IPS DF 6.9 (cell line): ENCODE results near the gene PITPNM2.

Source experiments
- DNase-seq: peaks from one replicate; pipeline ENCODE4 v3.0.0-alpha.2; 2013; ENCODE audit warnings: low read depth, low spot score
- H3K27ac ChIP-seq: one replicate; pipeline ENCODE4 v1.5.1; 2013; ENCODE audit warnings: low read length, control low read depth
- H3K27me3 ChIP-seq: 2 replicates; pipeline ENCODE4 v1.6.1; 2013; ENCODE audit warnings: mild to moderate bottlenecking, low read length; ENCODE audit not compliant: control insufficient read depth, insufficient read depth
- H3K36me3 ChIP-seq: 2 replicates; pipeline ENCODE4 v1.6.1; 2013; ENCODE audit warnings: low read length; ENCODE audit not compliant: control insufficient read depth, insufficient read depth
- H3K4me1 ChIP-seq: 2 replicates; pipeline ENCODE4 v1.6.1; 2013; ENCODE audit warnings: low read length; ENCODE audit not compliant: control insufficient read depth, insufficient read depth
- H3K4me3 ChIP-seq: 2 replicates; pipeline ENCODE4 v1.5.1; 2013; ENCODE audit warnings: mild to moderate bottlenecking, low read length
- H3K9me3 ChIP-seq: 2 replicates; pipeline ENCODE4 v1.6.1; 2013; ENCODE audit warnings: low read length, inconsistent platforms; ENCODE audit not compliant: control insufficient read depth, insufficient read depth
- WGBS: extraction: QIAGEN DNeasy Blood & Tissue Kit; methylation state at CpG from one replicate; pipeline ENCODE4 v1.1.7; 2013; ENCODE audit warnings: mixed read lengths, missing lambda C conversion rate; ENCODE audit not compliant: insufficient read length, insufficient coverage; 5-methylcytosine and 5-hydroxymethylcytosine counted together

PITPNM2 gene

GRCh38 chr12:123134271-123134671 lies 16.6 kb downstream of the PITPNM2 start:
- no CpG with 5 or more reads among the region's 9 CpGs for WGBS
- Histone ChIP-seq H3K4me1 (no peaks in the 10 kb centered on the region), H3K9me3 (no peaks in the 10 kb centered on the region), H3K27me3 (no peaks in the 10 kb centered on the region), H3K4me3 (no peak overlapping the region), H3K27ac (no peak overlapping the region), H3K36me3 (no peaks in the 10 kb centered on the region)
- no peak for DNase-seq

- H3K4me1 ChIP-seq = no peaks in the 10 kb centered on the region
- DNase-seq = no peak
- no peaks in the 10 kb centered on the region for H3K27me3 ChIP-seq
- H3K27ac ChIP-seq = no peak overlapping the region
- no peaks in the 10 kb centered on the region for H3K36me3 ChIP-seq
- H3K9me3 ChIP-seq = no peaks in the 10 kb centered on the region
- no peak overlapping the region for H3K4me3 ChIP-seq
- WGBS = no CpG with 5 or more reads among the region's 9 CpGs
Observed at GRCh38 chr12:123133701-123134100, 17.2 kb downstream of the PITPNM2 start.

- Histone ChIP-seq H3K4me3 (no peak overlapping the region), H3K27ac (no peak overlapping the region), H3K36me3 (no peaks in the 10 kb centered on the region), H3K9me3 (no peaks in the 10 kb centered on the region), H3K4me1 (no peaks in the 10 kb centered on the region), H3K27me3 (no peaks in the 10 kb centered on the region)
- no peak for DNase-seq
- no CpG with 5 or more reads among the region's 3 CpGs for WGBS
Observed at GRCh38 chr12:123132951-123133619, 17.8 kb downstream of the PITPNM2 start.

- H3K27me3 ChIP-seq = no peaks in the 10 kb centered on the region
- H3K27ac ChIP-seq = no peak overlapping the region
- no peak for DNase-seq
- H3K4me1 ChIP-seq = no peaks in the 10 kb centered on the region
- no peak overlapping the region for H3K4me3 ChIP-seq
- H3K36me3 ChIP-seq = no peaks in the 10 kb centered on the region
- H3K9me3 ChIP-seq = no peaks in the 10 kb centered on the region
- WGBS = no CpG with 5 or more reads among the region's 12 CpGs
Observed at GRCh38 chr12:123131879-123132402, 18.9 kb downstream of the PITPNM2 start.

GRCh38 chr12:123131291-123131832 lies 19.5 kb downstream of the PITPNM2 start:
- no peak for DNase-seq
- Histone ChIP-seq H3K9me3 (no peaks in the 10 kb centered on the region), H3K27me3 (no peaks in the 10 kb centered on the region; the same call in 1 of the 2 replicates), H3K36me3 (no peaks in the 10 kb centered on the region), H3K27ac (no peak overlapping the region), H3K4me3 (no peak overlapping the region), H3K4me1 (no peaks in the 10 kb centered on the region)
- no CpG with 5 or more reads among the region's 4 CpGs for WGBS

- no CpG with 5 or more reads among the region's 4 CpGs for WGBS
- no peaks in the 10 kb centered on the region; the same call in 1 of the 2 replicates for H3K27me3 ChIP-seq
- H3K4me3 ChIP-seq = no peak overlapping the region
- H3K36me3 ChIP-seq = no peaks in the 10 kb centered on the region
- H3K4me1 ChIP-seq = no peaks in the 10 kb centered on the region
- H3K9me3 ChIP-seq = no peaks in the 10 kb centered on the region
- DNase-seq = no peak
- no peak overlapping the region for H3K27ac ChIP-seq
Observed at GRCh38 chr12:123129621-123130020, 21.3 kb downstream of the PITPNM2 start.

- Histone ChIP-seq H3K4me3 (no peak overlapping the region), H3K27me3 (no peaks in the 10 kb centered on the region; the same call in 1 of the 2 replicates), H3K36me3 (no peaks in the 10 kb centered on the region), H3K27ac (no peak overlapping the region), H3K4me1 (no peaks in the 10 kb centered on the region), H3K9me3 (no peaks in the 10 kb centered on the region)
- no CpG with 5 or more reads among the region's 6 CpGs for WGBS
- no peak for DNase-seq
Observed at GRCh38 chr12:123127182-123127495, 23.8 kb downstream of the PITPNM2 start.

- Histone ChIP-seq H3K27ac (no peak overlapping the region), H3K36me3 (no peaks in the 10 kb centered on the region), H3K9me3 (no peaks in the 10 kb centered on the region), H3K4me1 (no peaks in the 10 kb centered on the region), H3K4me3 (no peak overlapping the region), H3K27me3 (no peaks in the 10 kb centered on the region; the same call in 1 of the 2 replicates)
- DNase-seq = no peak
- WGBS = no CpG with 5 or more reads among the region's 6 CpGs
Observed at GRCh38 chr12:123126294-123127181, 24.4 kb downstream of the PITPNM2 start.

- Histone ChIP-seq H3K9me3 (no peaks in the 10 kb centered on the region), H3K27ac (no peak overlapping the region), H3K4me1 (no peaks in the 10 kb centered on the region), H3K27me3 (no peaks in the 10 kb centered on the region; the same call in 1 of the 2 replicates), H3K4me3 (no peak overlapping the region), H3K36me3 (no peaks in the 10 kb centered on the region)
- DNase-seq = no peak
- no CpG with 5 or more reads among the region's 3 CpGs for WGBS
Observed at GRCh38 chr12:123122626-123123025, 28.3 kb downstream of the PITPNM2 start.

GRCh38 chr12:123121670-123122069 lies 29.2 kb downstream of the PITPNM2 start:
- WGBS = no CpG with 5 or more reads among the region's 6 CpGs

More at GRCh38 chr12:123121670-123122069, 29.2 kb downstream of the PITPNM2 start:
- Histone ChIP-seq H3K27ac (no peak overlapping the region), H3K27me3 (no peaks in the 10 kb centered on the region; the same call in 1 of the 2 replicates), H3K4me3 (no peak overlapping the region), H3K4me1 (no peaks in the 10 kb centered on the region), H3K9me3 (no peaks in the 10 kb centered on the region), H3K36me3 (no peaks in the 10 kb centered on the region)
- no peak for DNase-seq
